Gastroesophageal sphincter (tissue), 3 donors: ENCODE measurements around the gene LPAR3.

Experiments used
- EP300 ChIP-seq: sonication (generic); formaldehyde crosslinking; IDR thresholded peaks from one replicate; pipeline ENCODE4 v1.6.1; 2017; ENCODE audit warnings: antibody characterized with exemption, mild to moderate bottlenecking
- POLR2A ChIP-seq, 2 donors: fragments of 450-650 bp; IDR thresholded peaks; one replicate each; pipeline ENCODE4 v1.6.1; 2017; ENCODE audit warnings: antibody characterized with exemption in 2 of 2, mild to moderate bottlenecking in 2 of 2, moderate library complexity in 1 of 2
- POLR2AphosphoS5 ChIP-seq: sonication (generic); formaldehyde crosslinking; IDR thresholded peaks from one replicate; pipeline ENCODE4 v1.6.1; 2017; ENCODE audit warnings: antibody characterized with exemption
- TF ChIP-seq, protein P1 (sequence below), 4 experiments: fragments of 200-600 bp in 2 of 4; fragments of 450-650 bp in 2 of 4; sonication (generic) in 1 of 4; IDR thresholded peaks; one replicate each; pipeline ENCODE4 v1.5.1; 2017 to 2019; ENCODE audit warnings: antibody characterized with exemption in 4 of 4, mild to moderate bottlenecking in 2 of 4, moderate library complexity in 2 of 4

DNA sequence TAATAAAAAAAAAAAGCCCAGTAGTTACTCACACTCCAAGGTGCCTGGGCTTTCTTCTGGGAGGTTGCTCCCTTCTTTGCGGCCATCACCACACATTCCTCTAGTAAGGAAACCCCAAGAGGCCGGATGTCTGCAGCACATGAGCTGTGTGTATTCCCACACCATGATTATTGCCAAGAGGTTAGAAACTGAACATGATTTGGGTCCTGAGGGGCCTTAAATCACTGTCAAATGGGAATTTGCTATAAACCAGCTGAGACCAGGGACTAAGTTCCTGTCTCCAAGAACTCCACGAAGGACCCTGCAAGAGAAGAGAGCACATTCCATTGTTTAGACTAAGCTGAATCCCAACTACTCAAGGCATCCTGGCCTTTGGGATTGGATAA is 117.5 kb downstream of the LPAR3 start:
- TF ChIP-seq, protein P1, sequence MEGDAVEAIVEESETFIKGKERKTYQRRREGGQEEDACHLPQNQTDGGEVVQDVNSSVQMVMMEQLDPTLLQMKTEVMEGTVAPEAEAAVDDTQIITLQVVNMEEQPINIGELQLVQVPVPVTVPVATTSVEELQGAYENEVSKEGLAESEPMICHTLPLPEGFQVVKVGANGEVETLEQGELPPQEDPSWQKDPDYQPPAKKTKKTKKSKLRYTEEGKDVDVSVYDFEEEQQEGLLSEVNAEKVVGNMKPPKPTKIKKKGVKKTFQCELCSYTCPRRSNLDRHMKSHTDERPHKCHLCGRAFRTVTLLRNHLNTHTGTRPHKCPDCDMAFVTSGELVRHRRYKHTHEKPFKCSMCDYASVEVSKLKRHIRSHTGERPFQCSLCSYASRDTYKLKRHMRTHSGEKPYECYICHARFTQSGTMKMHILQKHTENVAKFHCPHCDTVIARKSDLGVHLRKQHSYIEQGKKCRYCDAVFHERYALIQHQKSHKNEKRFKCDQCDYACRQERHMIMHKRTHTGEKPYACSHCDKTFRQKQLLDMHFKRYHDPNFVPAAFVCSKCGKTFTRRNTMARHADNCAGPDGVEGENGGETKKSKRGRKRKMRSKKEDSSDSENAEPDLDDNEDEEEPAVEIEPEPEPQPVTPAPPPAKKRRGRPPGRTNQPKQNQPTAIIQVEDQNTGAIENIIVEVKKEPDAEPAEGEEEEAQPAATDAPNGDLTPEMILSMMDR (IDR thresholded peaks at IDR 0.05), result no peak
- TF ChIP-seq POLR2AphosphoS5 (no peak), POLR2A (IDR thresholded peaks at IDR 0.05) (no peak), EP300 (no peak)
